ENCODE measurements around the gene GRAMD1C.
"Not testable (repeated sequence)": the region's sequence is repeated elsewhere in the genome, so short reads cannot be mapped to it uniquely, and the experiment has no call there.

GRAMD1C gene

GRCh38 chr3:113834983-113835382 is 3.6 kb upstream of the GRAMD1C start:
- intact Hi-C loops (cut with micrococcal nuclease) = loop anchor here (5.0 kb wide), 2 partner anchors 98 to 222 kb away; partner anchors contain the start of genes CCDC191 and QTRT2
- Mint-ChIP-seq H3K9me3 (peaks cover 9% of the 10 kb centered on the region), H3K4me1 (ENCODE audit: low read depth) (peaks cover 24% of the 10 kb centered on the region), H3K27me3 (peaks cover 5% of the 10 kb centered on the region), H3K4me3 (no peak overlapping the region), H3K36me3 (ENCODE audit: low read depth) (peaks cover 6% of the 10 kb centered on the region), H3K27ac (no peak overlapping the region)

GRCh38 chr3:113839551-113839950 is 963 bp downstream of the GRAMD1C start:
- peaks cover 5% of the 10 kb centered on the region for H3K27me3 Mint-ChIP-seq
- no peaks in the 10 kb centered on the region for H3K9me3 Mint-ChIP-seq
- no peaks in the 10 kb centered on the region for H3K36me3 Mint-ChIP-seq (ENCODE audit: low read depth)
- intact Hi-C loops (cut with micrococcal nuclease) = loop anchor here (5.0 kb wide), 2 partner anchors 102 to 218 kb away; partner anchors contain the start of genes CCDC191 and QTRT2
- peaks cover 15% of the 10 kb centered on the region for H3K4me1 Mint-ChIP-seq (ENCODE audit: low read depth)
- H3K4me3 Mint-ChIP-seq = peak overlapping the region; percentile 69
- H3K27ac Mint-ChIP-seq = no peak overlapping the region

GRCh38 chr3:113844622-113845222 is 6.1 kb downstream of the GRAMD1C start:
- Mint-ChIP-seq H3K4me3 (no peak overlapping the region), H3K27me3 (no peaks in the 10 kb centered on the region), H3K27ac (no peak overlapping the region), H3K4me1 (ENCODE audit: low read depth) (no peaks in the 10 kb centered on the region), H3K36me3 (ENCODE audit: low read depth) (no peaks in the 10 kb centered on the region), H3K9me3 (no peaks in the 10 kb centered on the region)
- intact Hi-C loops (cut with micrococcal nuclease) = loop anchor here (5.0 kb wide), 1 partner anchor 308 kb away; no protein-coding TSS in a partner anchor

- Mint-ChIP-seq H3K9me3 (no peaks in the 10 kb centered on the region), H3K27me3 (no peaks in the 10 kb centered on the region), H3K4me3 (no peak overlapping the region), H3K36me3 (ENCODE audit: low read depth) (no peaks in the 10 kb centered on the region), H3K4me1 (ENCODE audit: low read depth) (no peaks in the 10 kb centered on the region), H3K27ac (no peak overlapping the region)
- intact Hi-C loops (cut with micrococcal nuclease) = no loop called here
Measured at GRCh38 chr3:113847247-113847646, 8.7 kb downstream of the GRAMD1C start.

GRCh38 chr3:113847664-113848461 is 9.3 kb downstream of the GRAMD1C start:
- no peak overlapping the region for H3K4me3 Mint-ChIP-seq
- H3K27me3 Mint-ChIP-seq = no peaks in the 10 kb centered on the region
- no peak overlapping the region for H3K27ac Mint-ChIP-seq
- intact Hi-C loops (cut with micrococcal nuclease) = no loop called here
- no peaks in the 10 kb centered on the region for H3K9me3 Mint-ChIP-seq
- H3K4me1 Mint-ChIP-seq (ENCODE audit: low read depth) = no peaks in the 10 kb centered on the region
- no peaks in the 10 kb centered on the region for H3K36me3 Mint-ChIP-seq (ENCODE audit: low read depth)

GRCh38 chr3:113849071-113849470 is 10.5 kb downstream of the GRAMD1C start:
- H3K36me3 Mint-ChIP-seq (ENCODE audit: low read depth); H3K4me3 Mint-ChIP-seq; intact Hi-C loops (cut with micrococcal nuclease); H3K27me3 Mint-ChIP-seq; H3K27ac Mint-ChIP-seq; H3K9me3 Mint-ChIP-seq; H3K4me1 Mint-ChIP-seq (ENCODE audit: low read depth): not testable (repeated sequence)

- H3K9me3 Mint-ChIP-seq; H3K4me1 Mint-ChIP-seq (ENCODE audit: low read depth); H3K4me3 Mint-ChIP-seq; intact Hi-C loops (cut with micrococcal nuclease); H3K36me3 Mint-ChIP-seq (ENCODE audit: low read depth); H3K27me3 Mint-ChIP-seq; H3K27ac Mint-ChIP-seq: not testable (repeated sequence)
Measured at GRCh38 chr3:113849841-113850240, 11.3 kb downstream of the GRAMD1C start.

GRCh38 chr3:113850391-113850790 is 11.8 kb downstream of the GRAMD1C start:
- H3K4me3 Mint-ChIP-seq; H3K27ac Mint-ChIP-seq; H3K36me3 Mint-ChIP-seq (ENCODE audit: low read depth); H3K9me3 Mint-ChIP-seq; H3K4me1 Mint-ChIP-seq (ENCODE audit: low read depth); H3K27me3 Mint-ChIP-seq; intact Hi-C loops (cut with micrococcal nuclease): not testable (repeated sequence)

GRCh38 chr3:113852506-113852905 is 13.9 kb downstream of the GRAMD1C start:
- intact Hi-C loops (cut with micrococcal nuclease) = no loop called here
- no peaks in the 10 kb centered on the region for H3K36me3 Mint-ChIP-seq (ENCODE audit: low read depth)
- H3K9me3 Mint-ChIP-seq = no peaks in the 10 kb centered on the region
- H3K4me1 Mint-ChIP-seq (ENCODE audit: low read depth) = no peaks in the 10 kb centered on the region
- no peak overlapping the region for H3K4me3 Mint-ChIP-seq
- no peak overlapping the region for H3K27ac Mint-ChIP-seq
- H3K27me3 Mint-ChIP-seq = no peaks in the 10 kb centered on the region

- H3K27me3 Mint-ChIP-seq = no peaks in the 10 kb centered on the region
- no peak overlapping the region for H3K27ac Mint-ChIP-seq
- intact Hi-C loops (cut with micrococcal nuclease) = no loop called here
Measured at GRCh38 chr3:113867506-113867905, 28.9 kb downstream of the GRAMD1C start.

GRCh38 chr3:113873293-113873692 is 34.7 kb downstream of the GRAMD1C start:
- Mint-ChIP-seq H3K9me3 (peaks cover 4% of the 10 kb centered on the region), H3K36me3 (ENCODE audit: low read depth) (no peaks in the 10 kb centered on the region), H3K4me1 (ENCODE audit: low read depth) (no peaks in the 10 kb centered on the region), H3K4me3 (no peak overlapping the region), H3K27me3 (no peaks in the 10 kb centered on the region), H3K27ac (no peak overlapping the region)
- intact Hi-C loops (cut with micrococcal nuclease) = no loop called here

More at GRCh38 chr3:113867506-113867905, 28.9 kb downstream of the GRAMD1C start:
- Mint-ChIP-seq H3K9me3 (peaks cover 16% of the 10 kb centered on the region), H3K36me3 (ENCODE audit: low read depth) (no peaks in the 10 kb centered on the region), H3K4me3 (no peak overlapping the region), H3K4me1 (ENCODE audit: low read depth) (no peaks in the 10 kb centered on the region)

GRCh38 chr3:113873814-113874526 is 35.4 kb downstream of the GRAMD1C start:
- Mint-ChIP-seq H3K4me1 (ENCODE audit: low read depth) (no peaks in the 10 kb centered on the region), H3K4me3 (no peak overlapping the region), H3K27ac (no peak overlapping the region), H3K27me3 (no peaks in the 10 kb centered on the region), H3K36me3 (ENCODE audit: low read depth) (no peaks in the 10 kb centered on the region), H3K9me3 (no peaks in the 10 kb centered on the region)
- intact Hi-C loops (cut with micrococcal nuclease) = no loop called here

GRCh38 chr3:113878403-113878802 is 39.8 kb downstream of the GRAMD1C start:
- H3K36me3 Mint-ChIP-seq (ENCODE audit: low read depth) = no peaks in the 10 kb centered on the region
- H3K27ac Mint-ChIP-seq = no peak overlapping the region
- H3K9me3 Mint-ChIP-seq = no peaks in the 10 kb centered on the region
- no peaks in the 10 kb centered on the region for H3K27me3 Mint-ChIP-seq
- intact Hi-C loops (cut with micrococcal nuclease) = no loop called here
- H3K4me3 Mint-ChIP-seq = no peak overlapping the region
- H3K4me1 Mint-ChIP-seq (ENCODE audit: low read depth) = no peaks in the 10 kb centered on the region

- intact Hi-C loops (cut with micrococcal nuclease) = no loop called here
- Mint-ChIP-seq H3K36me3 (ENCODE audit: low read depth) (no peaks in the 10 kb centered on the region), H3K4me3 (no peak overlapping the region), H3K9me3 (no peaks in the 10 kb centered on the region), H3K4me1 (ENCODE audit: low read depth) (no peaks in the 10 kb centered on the region), H3K27ac (no peak overlapping the region), H3K27me3 (no peaks in the 10 kb centered on the region)
Measured at GRCh38 chr3:113885050-113885449, 46.5 kb downstream of the GRAMD1C start.

Measured in dendritic cell treated with granulocyte-macrophage colony-stimulating factor and Interleukin-4, amounts not matched to agents 40 ng/mL and 50 ng/mL, for 4 days (primary cell).